Tibial artery (tissue), 4 donors: ENCODE measurements around the gene BCAP31.

ENCODE experiments used
- DNase-seq, 2 donors: peaks; one replicate each; pipeline ENCODE4 v3.0.0-alpha.2; 2019
- H3K27ac ChIP-seq, 2 donors: fragments of 200-600 bp; sonication (generic) in 1 of 2; 1 replicate in 1 of 2; 2 replicates in 1 of 2; pipeline ENCODE4 v1.5.1; 2018 to 2019; ENCODE audit warnings: mild to moderate bottlenecking in 1 of 2
- H3K27me3 ChIP-seq, 2 donors: fragments of 200-600 bp; sonication (generic) in 1 of 2; one replicate each; pipeline versions ENCODE4 v1.5.1 to v1.6.0; 2016 to 2019
- H3K36me3 ChIP-seq, 3 donors: fragments of 200-600 bp; sonication (generic) in 2 of 3; one replicate each; pipeline ENCODE4 v1.5.1; 2016 to 2019; ENCODE audit warnings: mild to moderate bottlenecking in 2 of 3
- H3K4me1 ChIP-seq, 4 donors: fragments of 200-600 bp; sonication (generic) in 2 of 4; 1 replicate in 3 of 4; 2 replicates in 1 of 4; pipeline ENCODE4 v1.5.1; 2016 to 2019
- H3K4me3 ChIP-seq, 2 donors: fragments of 200-600 bp; sonication (generic) in 1 of 2; 1 replicate in 1 of 2; 2 replicates in 1 of 2; pipeline ENCODE4 v1.5.1; 2018 to 2019; ENCODE audit warnings: mild to moderate bottlenecking in 2 of 2
- H3K9me3 ChIP-seq, 3 donors: fragments of 200-600 bp; sonication (generic) in 1 of 3; one replicate each; pipeline ENCODE4 v1.5.1; 2016 to 2019
- intact Hi-C: fragments of 100-400 bp; cut with DNase I; formaldehyde crosslinking; loops from one replicate; pipeline ENCODE4 v1.15.0; 2023; ENCODE audit warnings: low total_unique reads
- TF ChIP-seq, protein P1 (sequence below), 2 experiments: fragments of 200-600 bp in 1 of 2; fragments of 450-650 bp in 1 of 2; IDR thresholded peaks; one replicate each; pipeline ENCODE4 v1.5.1; 2017 to 2019; ENCODE audit warnings: antibody characterized with exemption in 2 of 2, mild to moderate bottlenecking in 1 of 2, moderate library complexity in 1 of 2

BCAP31 gene

GRCh38 chrX:153770601-153771414 lies 46.6 kb upstream of the BCAP31 start:
- Histone ChIP-seq H3K4me1 (peaks cover 0 to 5% (median 0%) of the 10 kb centered on the region in 4 donors), H3K27ac (no peak overlapping the region), H3K4me3 (no peak overlapping the region), H3K9me3 (no peaks in the 10 kb centered on the region), H3K36me3 (peaks cover 0 to 62% (median 0%) of the 10 kb centered on the region in 3 donors), H3K27me3 (no peaks in the 10 kb centered on the region)
- TF ChIP-seq, protein P1, sequence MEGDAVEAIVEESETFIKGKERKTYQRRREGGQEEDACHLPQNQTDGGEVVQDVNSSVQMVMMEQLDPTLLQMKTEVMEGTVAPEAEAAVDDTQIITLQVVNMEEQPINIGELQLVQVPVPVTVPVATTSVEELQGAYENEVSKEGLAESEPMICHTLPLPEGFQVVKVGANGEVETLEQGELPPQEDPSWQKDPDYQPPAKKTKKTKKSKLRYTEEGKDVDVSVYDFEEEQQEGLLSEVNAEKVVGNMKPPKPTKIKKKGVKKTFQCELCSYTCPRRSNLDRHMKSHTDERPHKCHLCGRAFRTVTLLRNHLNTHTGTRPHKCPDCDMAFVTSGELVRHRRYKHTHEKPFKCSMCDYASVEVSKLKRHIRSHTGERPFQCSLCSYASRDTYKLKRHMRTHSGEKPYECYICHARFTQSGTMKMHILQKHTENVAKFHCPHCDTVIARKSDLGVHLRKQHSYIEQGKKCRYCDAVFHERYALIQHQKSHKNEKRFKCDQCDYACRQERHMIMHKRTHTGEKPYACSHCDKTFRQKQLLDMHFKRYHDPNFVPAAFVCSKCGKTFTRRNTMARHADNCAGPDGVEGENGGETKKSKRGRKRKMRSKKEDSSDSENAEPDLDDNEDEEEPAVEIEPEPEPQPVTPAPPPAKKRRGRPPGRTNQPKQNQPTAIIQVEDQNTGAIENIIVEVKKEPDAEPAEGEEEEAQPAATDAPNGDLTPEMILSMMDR (IDR thresholded peaks at IDR 0.05): no peak
- intact Hi-C loops: no loop called here
- DNase-seq: no peak

DNA sequence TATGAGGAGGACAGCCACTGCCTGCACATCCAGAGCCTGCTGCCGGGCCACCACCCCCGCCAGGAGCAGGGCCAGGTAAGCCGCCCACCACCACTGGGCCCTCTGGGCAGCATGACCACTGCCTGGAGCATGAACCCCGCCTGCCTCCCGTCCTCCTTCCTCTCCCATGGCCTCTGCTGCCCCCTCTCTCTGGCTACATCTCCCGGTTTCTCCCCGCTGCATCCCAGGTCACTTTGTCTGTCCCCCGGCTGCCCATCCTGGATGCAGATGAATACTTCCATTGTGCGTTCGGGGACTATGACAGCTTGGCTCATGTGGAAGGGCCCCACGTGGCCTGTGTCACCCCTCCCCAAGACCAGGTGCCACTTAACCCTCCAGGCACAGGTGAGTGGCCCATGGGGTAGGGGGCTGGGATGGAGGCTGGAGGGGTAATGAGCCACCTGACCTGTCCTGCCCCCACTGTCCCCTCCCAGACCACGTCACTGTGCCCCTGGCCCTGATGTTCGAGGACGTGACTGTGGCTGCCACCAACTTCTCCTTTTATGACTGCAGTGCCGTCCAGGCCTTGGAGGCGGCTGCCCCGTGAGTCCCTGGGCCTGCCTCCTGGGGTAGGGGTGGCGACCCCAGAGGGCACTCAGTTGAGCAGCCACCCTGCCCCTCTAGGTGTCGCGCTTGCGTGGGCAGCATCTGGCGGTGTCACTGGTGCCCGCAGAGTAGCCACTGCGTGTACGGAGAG lies 45.8 kb upstream of the BCAP31 start:
- intact Hi-C loops: loop anchor here (5.0 kb wide), 1 partner anchor 182 kb away; no protein-coding TSS in a partner anchor

GRCh38 chrX:153769158-153769864 lies 45.1 kb upstream of the BCAP31 start:
- H3K4me3 ChIP-seq: no peak overlapping the region
- H3K27ac ChIP-seq: no peak overlapping the region
- H3K9me3 ChIP-seq: no peaks in the 10 kb centered on the region
- peaks cover 0 to 50% (median 0%) of the 10 kb centered on the region in 3 donors for H3K36me3 ChIP-seq
- DNase-seq: no peak
- H3K4me1 ChIP-seq: peaks cover 0 to 20% (median 4%) of the 10 kb centered on the region in 4 donors
- TF ChIP-seq, protein P1 (IDR thresholded peaks at IDR 0.05): no peak
- no peaks in the 10 kb centered on the region for H3K27me3 ChIP-seq
- intact Hi-C loops: loop anchor here (5.0 kb wide), 1 partner anchor 183 kb away; no protein-coding TSS in a partner anchor

More for the DNA sequence above, 45.8 kb upstream of the BCAP31 start:
- Histone ChIP-seq H3K4me1 (peaks cover 0 to 12% (median under 1%) of the 10 kb centered on the region in 4 donors), H3K27ac (no peak overlapping the region), H3K36me3 (peaks cover 0 to 56% (median 0%) of the 10 kb centered on the region in 3 donors), H3K27me3 (no peaks in the 10 kb centered on the region), H3K4me3 (no peak overlapping the region), H3K9me3 (no peaks in the 10 kb centered on the region)
- DNase-seq: no peak
- TF ChIP-seq, protein P1 (IDR thresholded peaks at IDR 0.05): no peak

DNA sequence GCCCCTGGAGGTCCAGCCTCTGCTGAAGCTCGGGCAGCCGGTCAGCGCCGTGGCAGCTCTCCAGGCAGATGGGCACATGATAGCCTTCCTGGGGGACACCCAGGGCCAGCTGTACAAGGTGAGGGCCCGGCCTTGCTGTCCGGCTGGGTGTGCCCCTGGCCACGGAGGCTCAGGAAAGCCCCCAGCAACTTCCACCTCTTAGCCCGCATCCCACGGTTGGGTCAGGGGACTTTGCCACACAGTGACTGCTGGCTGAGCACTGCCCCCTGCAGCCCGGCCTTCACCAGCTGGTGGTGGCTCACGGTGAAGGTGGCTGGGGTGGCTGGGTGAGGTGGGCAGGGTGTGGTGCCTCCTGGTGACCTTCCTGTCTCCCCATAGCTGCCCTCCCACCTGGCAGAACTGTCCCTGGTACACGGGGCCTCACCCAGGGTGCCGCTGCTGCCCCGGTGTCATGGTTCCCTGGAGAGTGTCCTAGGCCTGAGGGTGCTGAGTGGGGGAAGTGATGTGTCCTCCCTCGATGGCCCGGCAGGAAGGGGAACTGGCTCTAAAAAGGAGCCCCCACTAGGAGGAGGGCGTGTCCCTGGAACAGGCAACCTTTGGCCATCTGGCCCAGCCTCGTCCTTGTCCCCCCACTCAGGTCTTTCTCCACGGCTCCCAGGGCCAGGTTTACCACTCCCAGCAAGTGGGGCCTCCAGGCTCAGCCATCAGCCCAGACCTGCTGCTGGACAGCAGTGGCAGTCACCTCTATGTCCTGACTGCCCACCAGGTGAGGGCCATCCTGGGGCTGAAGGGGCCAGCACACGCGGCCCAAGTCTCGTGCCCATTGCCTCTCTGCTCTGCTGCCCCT lies 44.3 kb upstream of the BCAP31 start:
- no peaks in the 10 kb centered on the region for H3K9me3 ChIP-seq
- H3K4me1 ChIP-seq: peaks cover 0 to 22% (median 5%) of the 10 kb centered on the region in 4 donors
- peaks cover 0 to 42% (median 0%) of the 10 kb centered on the region in 3 donors for H3K36me3 ChIP-seq
- DNase-seq: no peak
- no peaks in the 10 kb centered on the region for H3K27me3 ChIP-seq
- H3K27ac ChIP-seq: no peak overlapping the region
- H3K4me3 ChIP-seq: no peak overlapping the region
- TF ChIP-seq, protein P1 (IDR thresholded peaks at IDR 0.05): no peak
- intact Hi-C loops: loop anchor here (5.0 kb wide), 1 partner anchor 184 kb away; no protein-coding TSS in a partner anchor
